Esophagus squamous epithelium (tissue), 4 donors: ENCODE results near the gene ACCSL.

Experiments used
- CTCF ChIP-seq, 6 experiments: fragments of 450-650 bp in 4 of 6; fragments of 200-600 bp in 2 of 6; sonication (generic) in 2 of 6; IDR thresholded peaks; one replicate each; pipeline ENCODE4 v1.5.1; 2016 to 2019; ENCODE audit warnings: antibody characterized with exemption in 6 of 6, mild to moderate bottlenecking in 4 of 6, moderate library complexity in 4 of 6
- POLR2A ChIP-seq, 4 donors: fragments of 450-650 bp; IDR thresholded peaks; one replicate each; pipeline ENCODE4 v1.6.1; 2017; ENCODE audit warnings: antibody characterized with exemption in 4 of 4, mild to moderate bottlenecking in 4 of 4, moderate library complexity in 3 of 4

- TF ChIP-seq CTCF (IDR thresholded peaks at IDR 0.05) (no peak), POLR2A (IDR thresholded peaks at IDR 0.05) (no peak)
Measured at GRCh38 chr11:44047931-44048431, at the start of gene ACCSL.
